Panc1 (cell line): ENCODE data around the gene TUBA3E.

ENCODE experiments used
- CTCF ChIP-seq: fragments of 450-650 bp; IDR thresholded peaks from 2 replicates; pipeline ENCODE4 v1.5.1; 2017; ENCODE audit warnings: mild to moderate bottlenecking
- SIN3A ChIP-seq: IDR thresholded peaks from 2 replicates; pipeline ENCODE4 v1.6.1; 2012; ENCODE audit warnings: low read depth, mild to moderate bottlenecking, low read length, moderate library complexity, borderline replicate concordance; ENCODE audit not compliant: insufficient read depth

GRCh38 chr2:130187268-130187667 lies 11.0 kb downstream of the TUBA3E start:
- TF ChIP-seq CTCF (no peak), SIN3A (no peak)
